Glomerular endothelial cell (primary cell): ENCODE results near the gene GALP. TPM values are rescaled to one million over a fixed set of nuclear protein-coding genes. Genes with fewer than 3 reads are reported as not detected.
"Not testable (repeated sequence)": the region's sequence is repeated elsewhere in the genome, so short reads cannot be mapped to it uniquely, and the experiment has no call there.

Experiments used
- DNase-seq: peaks from one replicate; pipeline ENCODE4 v3.0.0-alpha.2; 2011; ENCODE audit warnings: low read depth, low spot score; ENCODE audit errors: extremely low read depth
- total RNA-seq: library from RNA; depleted of rRNA; stranded (reverse); fragments of >200 nt; gene quantifications from 2 replicates; pipeline ENCODE4 v1.2.3, GENCODE V29; 2015

Gene GALP
- total RNA-seq, 1 donor from 2014 or later: not detected

DNA sequence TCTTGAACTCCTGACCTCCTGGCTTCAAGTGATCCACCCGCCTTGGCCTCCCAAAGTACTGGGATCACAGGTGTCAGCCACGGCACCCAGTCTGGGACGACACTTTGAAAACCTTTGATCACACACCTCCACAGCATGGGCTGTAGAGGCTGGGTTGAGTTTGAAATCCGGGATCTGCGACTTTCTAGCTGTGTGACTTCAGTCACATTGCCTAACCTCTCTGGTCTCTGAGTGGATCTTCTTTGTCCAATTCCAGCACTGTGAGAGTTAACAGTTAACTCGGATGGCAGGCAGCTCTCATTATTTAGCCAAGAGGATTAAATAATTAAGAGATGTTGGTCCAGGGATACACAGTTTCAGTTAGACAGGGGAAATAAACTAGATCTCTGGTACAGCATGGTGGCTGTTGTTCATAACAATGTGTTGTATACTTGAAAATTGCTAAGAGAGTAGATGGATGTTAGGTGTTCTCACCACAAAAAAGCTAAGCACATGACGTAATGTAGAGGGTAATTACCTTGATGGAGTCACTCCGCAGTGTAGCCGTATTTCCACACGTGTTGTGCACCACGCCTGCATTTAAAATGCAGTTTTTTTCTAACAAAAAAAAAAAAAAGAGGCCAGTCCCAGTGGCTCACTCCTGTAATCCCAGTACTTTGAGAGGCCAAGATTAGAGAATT is 1.9 kb downstream of the GALP start:
- DNase-seq: no peak

DNA sequence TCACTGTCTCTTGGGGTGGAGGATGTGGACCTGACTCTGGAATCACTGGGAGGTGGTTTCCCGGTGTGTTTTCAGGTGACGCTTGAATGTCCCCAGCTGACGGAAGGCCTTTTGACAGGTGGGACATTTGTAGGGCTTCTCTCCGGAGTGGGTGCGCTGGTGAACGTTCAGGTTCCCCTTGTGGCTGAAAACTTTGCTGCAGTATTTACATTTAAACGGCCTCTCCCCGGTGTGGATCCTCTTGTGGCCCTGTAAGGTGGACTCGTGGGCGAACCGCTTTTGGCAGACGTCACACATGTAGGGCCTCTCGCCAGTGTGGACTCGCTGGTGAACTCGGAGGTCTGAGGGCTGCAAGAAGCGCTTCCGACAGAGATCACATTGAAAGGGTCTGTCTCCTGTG is 14.0 kb downstream of the GALP start:
- DNase-seq: no peak

DNA sequence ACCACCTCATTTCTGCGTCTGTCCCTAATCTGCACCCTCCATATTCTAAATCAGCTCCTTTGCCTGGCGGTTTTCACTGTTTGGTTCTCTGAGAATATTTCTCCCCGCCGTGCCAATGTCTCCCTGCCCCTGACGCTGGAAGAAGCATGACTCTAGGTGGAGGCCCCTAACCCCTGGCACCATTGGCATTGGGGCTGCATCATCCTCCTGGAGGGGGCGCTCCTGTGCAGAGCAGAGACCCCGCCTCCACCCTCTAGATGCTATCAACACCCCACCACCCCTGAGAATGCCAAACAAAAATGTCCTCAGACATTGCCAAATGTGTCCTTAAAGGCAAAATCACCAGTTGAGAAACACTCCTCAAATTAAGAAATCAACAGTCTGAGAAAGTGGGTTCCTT is 15.3 kb downstream of the GALP start:
- no peak for DNase-seq

DNA sequence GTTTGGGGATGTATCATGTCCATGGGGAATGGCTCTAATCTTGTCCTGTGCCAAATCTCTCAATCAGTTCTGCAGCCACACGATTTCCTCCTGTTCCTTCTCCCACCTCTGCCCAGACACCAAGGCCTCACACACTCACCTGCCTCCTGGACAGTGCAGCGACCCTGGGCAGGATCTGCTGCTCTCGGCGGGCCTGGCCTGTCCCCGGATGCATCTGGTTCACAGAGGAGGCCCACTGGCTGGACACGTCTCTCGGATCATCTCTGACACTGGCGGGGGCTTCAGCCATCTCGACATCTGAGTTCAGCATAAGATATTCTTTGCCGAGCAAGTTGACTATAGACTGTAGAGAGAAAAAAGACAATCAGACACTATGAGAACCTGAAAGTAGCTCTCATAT is 15.9 kb downstream of the GALP start:
- no peak for DNase-seq

DNA sequence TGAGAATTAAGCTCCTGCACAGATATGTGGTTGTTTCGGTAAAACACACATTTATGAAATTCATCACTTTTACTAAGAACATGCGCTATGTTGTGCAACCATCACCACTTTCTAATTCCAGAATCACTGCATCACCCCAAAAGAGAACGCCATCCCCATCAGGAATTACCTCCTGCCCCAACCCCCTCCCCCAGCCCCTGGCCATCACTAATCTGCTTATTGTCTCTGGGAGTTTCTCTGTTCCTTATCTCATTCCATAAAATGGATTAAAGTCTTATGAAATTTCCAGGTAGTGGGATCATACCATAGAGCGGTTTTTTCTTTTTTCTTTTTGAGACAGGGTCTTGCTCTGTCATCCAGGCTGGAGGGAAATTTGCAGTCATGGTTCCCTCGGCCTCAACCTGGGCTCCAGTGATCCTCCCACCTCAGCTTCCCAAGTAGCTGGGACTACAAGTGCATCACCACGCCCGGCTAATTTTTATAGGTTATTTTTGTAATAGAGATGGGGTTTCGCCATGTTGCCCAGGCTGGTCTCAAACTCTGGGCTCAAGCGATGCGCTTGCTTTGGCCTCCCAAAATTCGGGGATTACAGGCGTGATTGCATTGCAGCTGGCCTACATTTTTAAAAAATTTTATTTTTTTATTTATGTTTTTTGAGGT is 18.3 kb downstream of the GALP start:
- no peak for DNase-seq

DNA sequence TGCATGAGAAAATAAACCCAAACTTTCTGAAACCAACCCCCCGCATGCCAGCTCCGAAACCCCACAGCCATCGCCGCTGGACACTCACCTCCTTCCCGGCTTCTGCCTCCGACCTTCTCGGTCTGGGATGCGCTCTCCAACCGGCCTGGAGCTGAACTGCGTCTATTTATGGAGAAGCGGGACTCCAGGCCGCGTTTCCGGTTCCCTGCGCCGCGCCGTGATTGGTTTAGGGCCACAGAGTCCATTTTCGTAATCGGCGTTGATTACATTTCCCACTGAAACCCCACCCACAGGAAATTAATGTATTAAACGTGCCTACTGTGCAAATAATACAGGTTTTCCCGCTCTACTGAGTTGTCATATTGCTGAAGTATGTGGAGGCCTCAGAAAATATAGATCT is 21.8 kb downstream of the GALP start, which contains the start of gene ZSCAN5B:
Gene ZSCAN5B, minus strand, starts transcription at position 138 of the 400 bp plus-strand sequence. CDS start 4,731 bp downstream, outside the sequence.
- DNase-seq: not testable (repeated sequence)

DNA sequence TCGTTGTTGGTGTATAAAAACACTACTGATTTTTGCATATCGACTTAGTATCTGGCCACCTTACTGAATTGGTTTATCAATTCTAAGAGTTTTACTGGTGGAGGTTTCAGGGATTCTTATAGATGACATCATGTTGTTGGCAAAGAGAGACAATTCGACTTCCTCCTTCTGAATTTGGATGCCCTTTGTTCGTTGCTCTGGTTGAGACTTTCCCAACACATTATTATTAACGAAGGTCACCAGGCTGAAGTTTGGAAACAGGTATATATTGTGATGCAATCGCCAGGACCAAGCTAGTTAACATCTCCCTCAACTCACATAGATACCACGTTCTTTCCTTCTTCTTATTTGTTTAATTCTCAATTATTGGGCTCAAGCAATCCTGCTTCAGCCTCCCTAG is 23.9 kb downstream of the GALP start:
- no peak for DNase-seq

DNA sequence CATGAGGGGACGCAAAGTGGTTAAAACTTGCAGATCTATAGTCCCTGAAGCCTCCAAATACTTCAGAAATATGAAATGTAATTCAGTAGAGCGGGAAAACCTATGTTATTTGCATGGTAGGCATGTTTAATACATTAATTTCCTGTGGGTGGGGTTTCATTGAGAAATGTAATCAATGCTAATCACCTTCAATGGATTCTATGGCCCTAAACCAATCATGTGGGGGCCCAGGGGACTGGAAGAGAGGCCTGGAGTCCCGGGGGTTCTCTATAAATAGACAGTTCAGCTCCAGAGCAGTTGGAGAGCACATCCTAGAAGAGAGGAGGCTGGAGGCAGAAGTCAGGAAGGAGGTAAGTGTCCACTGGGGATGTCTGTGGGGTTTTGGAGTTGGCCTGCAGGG is 26.2 kb downstream of the GALP start, which contains the start of gene ZSCAN5C:
Gene ZSCAN5C, plus strand, starts transcription at position 301 of the 400 bp plus-strand sequence. CDS start 3,641 bp downstream, outside the sequence.
- DNase-seq: no peak

DNA sequence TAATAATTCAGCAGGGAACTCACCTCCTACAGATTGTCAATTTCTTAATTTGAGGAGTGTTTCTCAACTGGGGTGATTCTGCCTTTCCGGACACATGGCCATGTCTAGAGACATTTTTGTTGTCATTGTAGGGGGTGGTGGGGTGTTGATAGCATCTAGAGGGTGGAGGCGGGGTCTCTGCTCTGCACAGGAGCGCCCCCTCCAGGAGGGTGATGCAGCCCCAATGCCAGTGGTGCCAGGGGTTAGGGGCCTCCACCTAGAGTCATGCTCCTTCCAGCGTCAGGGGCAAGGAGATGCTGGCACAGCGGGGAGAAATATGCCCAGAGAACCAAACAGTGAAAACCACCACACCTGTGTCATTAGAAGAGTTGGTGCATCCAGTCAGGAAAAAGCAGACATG is 31.8 kb downstream of the GALP start:
- not testable (repeated sequence) for DNase-seq

DNA sequence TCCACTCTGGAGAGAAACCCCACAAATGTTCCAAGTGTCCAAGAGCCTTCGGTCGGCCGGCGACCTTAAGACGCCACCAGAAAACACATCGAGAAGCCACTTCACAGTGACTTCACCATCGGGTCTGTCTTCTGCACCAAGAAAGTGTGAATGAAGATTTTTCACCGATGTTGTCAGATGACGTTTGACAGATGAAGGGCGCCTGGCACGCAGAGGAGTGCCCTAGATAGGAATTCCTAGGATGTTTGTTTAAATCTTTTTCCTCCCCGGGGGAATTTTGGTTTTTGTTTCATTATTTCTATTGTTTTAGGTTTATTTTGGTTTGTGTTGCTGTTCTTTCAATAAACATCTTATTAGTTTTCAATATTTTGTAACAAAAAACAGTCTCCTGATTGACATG is 33.3 kb downstream of the GALP start:
- DNase-seq: no peak

DNA sequence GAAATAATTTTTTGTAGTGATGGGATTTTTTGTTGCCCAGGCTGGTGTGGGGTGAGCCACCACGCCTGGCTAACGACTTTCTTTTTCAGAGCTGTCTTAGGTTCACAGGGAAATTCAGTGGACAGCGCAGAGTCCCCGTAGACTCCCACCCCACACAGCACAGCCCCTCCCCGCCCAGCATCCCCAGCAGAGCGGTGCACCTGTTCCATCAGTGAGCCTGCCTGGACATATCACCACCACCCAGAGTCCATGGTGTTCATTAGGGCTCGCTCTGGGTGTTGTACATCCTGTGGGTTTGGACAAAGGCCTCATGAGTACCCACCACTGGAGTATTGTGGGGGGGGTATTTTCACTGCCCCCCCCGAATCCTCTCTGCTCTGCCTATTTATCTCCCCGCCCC is 34.2 kb downstream of the GALP start:
- DNase-seq: not testable (repeated sequence)

DNA sequence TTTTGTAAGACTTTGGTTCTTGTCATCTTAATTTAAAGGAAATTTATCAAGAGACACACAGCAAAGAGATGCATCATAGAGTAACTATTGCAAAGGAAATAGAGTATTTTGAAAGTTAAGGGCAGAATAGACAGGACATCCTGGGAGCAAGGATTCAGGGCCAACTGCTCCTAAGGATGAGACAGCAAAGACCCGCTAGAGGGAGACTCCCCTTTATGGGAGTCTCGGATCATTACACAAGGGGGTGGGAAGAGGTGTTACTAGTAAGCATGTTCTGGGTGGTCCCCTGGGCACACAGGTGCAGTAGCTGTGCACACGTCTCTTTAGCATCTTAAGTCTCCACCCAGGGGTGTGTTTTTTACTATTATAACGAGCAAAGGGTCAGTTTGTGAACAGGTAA is 35.9 kb downstream of the GALP start:
- DNase-seq: no peak

DNA sequence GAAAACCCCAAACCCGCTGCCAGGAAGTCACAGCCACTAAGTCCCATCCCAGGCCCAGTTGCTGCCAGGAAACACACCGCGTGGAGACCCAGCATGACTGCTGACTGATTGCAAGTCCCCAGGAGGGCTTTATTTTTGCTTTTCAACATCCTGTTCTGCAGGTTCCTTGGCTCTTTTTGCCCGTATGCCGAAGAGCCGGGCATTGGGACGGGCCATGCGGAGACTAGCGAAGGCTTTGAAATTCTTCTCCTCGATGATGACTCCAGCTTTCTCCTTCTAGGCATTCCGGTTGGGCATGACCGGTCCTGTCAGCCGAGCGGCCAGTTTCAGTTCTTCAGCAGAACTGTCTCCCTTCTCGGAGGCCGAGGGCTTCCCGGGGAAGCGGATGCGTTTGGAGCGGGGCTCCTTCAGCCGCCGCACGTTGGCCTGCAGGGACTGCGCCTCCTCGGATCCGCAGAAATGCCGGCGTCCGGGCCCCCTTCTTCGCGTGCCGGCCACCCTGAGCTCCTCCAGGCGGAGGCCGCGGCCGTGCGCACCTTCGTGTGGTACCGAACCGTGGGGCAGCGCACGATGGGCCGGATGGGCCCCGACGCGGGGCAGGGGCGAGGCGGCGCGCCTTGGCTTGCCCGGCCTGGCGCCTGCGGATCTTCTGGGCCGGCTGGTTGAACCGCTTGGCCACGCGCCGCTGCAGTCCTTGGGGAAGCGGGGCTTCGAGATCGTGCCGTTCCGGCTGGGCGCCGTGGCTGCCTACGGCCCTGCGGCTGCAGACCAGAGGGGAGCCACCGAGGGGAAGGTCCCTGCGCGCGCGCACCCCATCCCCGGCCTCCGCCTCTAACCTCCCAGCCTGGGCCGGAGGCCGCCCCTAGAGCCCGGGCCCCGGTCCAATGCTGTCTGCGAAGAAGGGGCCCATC is 41.5 kb downstream of the GALP start:
- DNase-seq: no peak

DNA sequence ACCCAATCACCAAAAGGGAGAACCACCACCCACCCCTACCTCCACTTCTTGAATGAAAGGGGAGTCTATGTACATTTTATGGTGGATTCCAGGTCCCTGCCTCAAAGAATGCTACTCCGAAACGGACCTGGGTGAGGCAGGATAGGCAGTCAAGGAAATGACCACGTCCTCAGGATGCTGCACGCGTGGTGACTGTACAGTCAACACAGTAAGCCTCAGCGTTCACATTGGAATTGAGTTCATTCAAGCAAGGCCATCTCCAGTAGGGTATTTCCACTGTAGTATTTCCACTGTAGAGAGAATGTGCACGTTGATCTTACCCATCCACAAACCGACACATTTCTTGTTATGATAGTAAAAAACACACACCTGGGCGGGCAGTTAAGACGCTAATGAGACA is 43.2 kb downstream of the GALP start:
- DNase-seq: no peak

DNA sequence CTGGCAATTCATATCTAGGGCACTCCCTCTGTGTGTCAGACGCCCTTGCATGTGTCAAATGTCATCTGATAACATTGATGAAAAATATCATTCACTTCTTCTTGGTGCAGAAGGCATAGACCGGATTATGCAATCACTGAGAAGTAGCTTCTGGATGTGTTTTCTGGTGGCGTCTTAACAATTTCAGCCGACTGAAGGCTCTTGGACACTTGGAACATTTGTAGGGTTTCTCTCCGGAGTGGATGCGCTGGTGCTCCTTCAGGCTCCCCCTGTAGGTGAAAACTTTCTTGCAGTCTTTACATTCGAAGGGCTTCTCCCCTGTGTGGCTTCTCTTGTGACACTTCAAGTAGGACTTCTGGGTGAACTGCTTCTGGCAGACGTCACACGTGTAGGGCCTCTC is 45.6 kb downstream of the GALP start:
- DNase-seq: not testable (repeated sequence)

DNA sequence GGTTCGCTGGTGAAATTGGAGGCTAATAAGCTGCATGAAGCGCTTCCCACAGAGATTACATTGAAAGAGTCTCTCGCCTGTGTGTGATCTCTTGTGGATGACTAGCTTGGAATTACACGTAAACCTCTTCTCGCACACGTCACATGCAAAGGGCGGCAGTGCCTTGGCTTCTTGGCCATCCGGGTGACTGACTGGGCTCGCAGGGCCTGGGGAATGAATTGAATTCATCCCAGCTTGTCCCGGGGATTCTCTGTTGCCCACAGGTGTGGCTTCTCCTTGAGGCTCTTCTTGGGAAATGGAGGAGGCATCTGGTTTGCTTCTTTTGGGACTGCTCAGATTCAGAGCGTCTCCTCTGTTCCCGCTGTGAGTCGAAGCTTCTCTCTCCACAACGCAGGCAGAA is 46.0 kb downstream of the GALP start:
- DNase-seq: no peak

DNA sequence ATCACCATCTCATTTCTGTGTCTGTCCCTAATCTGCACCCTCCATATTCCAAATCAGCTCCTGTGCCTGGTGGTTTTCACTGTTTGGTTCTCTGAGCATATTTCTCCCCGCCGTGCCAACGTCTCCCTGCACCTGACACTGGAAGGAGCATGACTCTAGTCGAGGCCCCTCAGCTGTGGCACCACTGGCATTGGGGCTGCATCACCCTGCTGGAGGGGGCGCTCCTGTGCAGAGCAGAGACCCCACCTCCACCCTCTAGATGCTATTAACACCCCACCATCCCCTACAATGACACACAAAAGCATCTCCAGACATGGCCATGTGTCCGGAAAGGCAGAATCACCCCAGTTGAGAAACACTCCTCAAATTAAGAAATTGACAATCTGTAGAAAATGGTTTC is 47.1 kb downstream of the GALP start:
- DNase-seq: no peak

DNA sequence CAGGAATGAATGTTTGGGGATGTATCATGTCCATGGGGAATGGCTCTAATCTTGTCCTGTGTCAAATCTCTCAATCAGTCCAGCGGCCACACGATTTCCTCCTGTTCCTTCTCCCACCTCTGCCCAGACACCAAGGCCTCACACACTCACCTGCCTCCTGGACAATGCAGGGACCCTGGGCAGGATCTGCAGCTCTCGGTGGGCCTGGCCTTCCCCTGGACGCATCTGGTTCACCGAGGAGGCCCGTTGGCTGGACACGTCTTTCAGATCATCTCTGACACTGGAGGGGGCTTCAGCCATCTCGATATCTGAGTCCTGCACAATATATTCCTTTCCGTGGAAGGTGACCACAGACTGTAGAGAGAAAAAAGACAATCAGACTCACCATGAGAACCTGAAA is 47.7 kb downstream of the GALP start:
- no peak for DNase-seq
